Measurements from ENCODE around the gene DCAKD. TPM values are rescaled to one million over a fixed set of nuclear protein-coding genes. Genes with fewer than 3 reads are reported as not detected.

DCAKD gene
- total and polyA plus RNA-seq, 12 donors = 21.1 to 46.2 (median 31.9) TPM

DNA sequence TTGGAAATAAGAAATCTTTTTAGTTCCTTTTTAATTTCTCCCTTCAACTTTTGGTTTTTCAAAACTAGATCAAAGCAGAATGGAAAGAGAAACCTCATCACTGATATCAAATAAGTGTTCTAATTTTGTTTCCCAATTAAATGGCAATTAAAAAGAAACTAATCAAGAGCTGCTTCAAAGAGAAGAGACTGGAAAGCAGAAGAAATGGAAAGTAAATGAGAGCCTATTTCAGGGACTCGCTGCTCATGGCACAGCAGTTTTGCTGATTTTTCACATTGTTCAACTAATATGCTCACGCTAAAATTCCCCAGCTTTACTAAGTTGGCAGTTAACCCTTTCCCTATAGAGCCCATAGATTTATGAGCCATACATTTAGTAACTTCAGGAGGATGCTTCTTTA, 16.2 kb upstream of the DCAKD start:
- Histone ChIP-seq H3K4me3 (no peak overlapping the region), H3K36me3 (peaks cover 0 to 54% (median 16%) of the 10 kb centered on the region in 9 donors), H3K27ac (peak overlapping the region in 1 of 10 donors; percentile 20), H3K9me3 (no peaks in the 10 kb centered on the region), H3K4me1 (peaks cover 6 to 70% (median 43%) of the 10 kb centered on the region in 9 donors), H3K27me3 (no peaks in the 10 kb centered on the region)
- DNase-seq (no peak), ATAC-seq (no peak)
- WGBS, 2 donors = 83 to 86% methylated on average over 2 of the region's 2 CpGs
- TF ChIP-seq, protein P1, sequence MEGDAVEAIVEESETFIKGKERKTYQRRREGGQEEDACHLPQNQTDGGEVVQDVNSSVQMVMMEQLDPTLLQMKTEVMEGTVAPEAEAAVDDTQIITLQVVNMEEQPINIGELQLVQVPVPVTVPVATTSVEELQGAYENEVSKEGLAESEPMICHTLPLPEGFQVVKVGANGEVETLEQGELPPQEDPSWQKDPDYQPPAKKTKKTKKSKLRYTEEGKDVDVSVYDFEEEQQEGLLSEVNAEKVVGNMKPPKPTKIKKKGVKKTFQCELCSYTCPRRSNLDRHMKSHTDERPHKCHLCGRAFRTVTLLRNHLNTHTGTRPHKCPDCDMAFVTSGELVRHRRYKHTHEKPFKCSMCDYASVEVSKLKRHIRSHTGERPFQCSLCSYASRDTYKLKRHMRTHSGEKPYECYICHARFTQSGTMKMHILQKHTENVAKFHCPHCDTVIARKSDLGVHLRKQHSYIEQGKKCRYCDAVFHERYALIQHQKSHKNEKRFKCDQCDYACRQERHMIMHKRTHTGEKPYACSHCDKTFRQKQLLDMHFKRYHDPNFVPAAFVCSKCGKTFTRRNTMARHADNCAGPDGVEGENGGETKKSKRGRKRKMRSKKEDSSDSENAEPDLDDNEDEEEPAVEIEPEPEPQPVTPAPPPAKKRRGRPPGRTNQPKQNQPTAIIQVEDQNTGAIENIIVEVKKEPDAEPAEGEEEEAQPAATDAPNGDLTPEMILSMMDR (IDR thresholded peaks at IDR 0.05) = no peak
- intact Hi-C loops (cut with DNase I) = no loop called here

DNA sequence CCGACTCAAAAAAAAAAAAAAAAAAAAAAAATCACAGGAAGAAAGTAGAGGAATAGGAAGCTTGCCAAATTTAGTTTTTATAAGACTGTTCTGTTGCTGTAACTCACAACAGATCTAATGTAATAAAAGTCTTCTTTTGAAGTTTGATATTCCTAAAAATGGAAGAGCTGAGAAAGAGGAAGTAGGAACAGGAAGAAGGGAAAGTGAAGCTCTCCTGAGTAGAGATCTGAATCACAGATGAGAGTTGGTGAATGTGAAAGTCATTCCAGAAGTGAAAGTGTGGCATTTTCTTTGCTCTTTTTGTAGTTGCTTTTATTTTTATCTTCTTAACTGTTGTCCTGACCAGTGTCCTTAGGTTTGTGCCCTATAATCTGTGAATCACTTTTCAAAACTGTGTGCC, 11.8 kb upstream of the DCAKD start:
- H3K9me3 ChIP-seq = no peaks in the 10 kb centered on the region
- peaks cover 0 to 24% (median 7%) of the 10 kb centered on the region in 9 donors for H3K36me3 ChIP-seq
- TF ChIP-seq, protein P1 (IDR thresholded peaks at IDR 0.05) = no peak
- intact Hi-C loops (cut with DNase I) = loop anchor here in 1 of 10 donors (5.0 kb wide), 1 partner anchor 69 kb away; the partner anchor contains the start of gene PLCD3
- H3K4me1 ChIP-seq = peaks cover 19 to 79% (median 58%) of the 10 kb centered on the region in 9 donors
- ATAC-seq = no peak
- no peak for DNase-seq
- WGBS, 2 donors = 60 to 73% methylated on average over 1 of the region's 1 CpG
- H3K27ac ChIP-seq = peak overlapping the region in 1 of 10 donors; percentile 45
- H3K27me3 ChIP-seq = no peaks in the 10 kb centered on the region
- H3K4me3 ChIP-seq = peak overlapping the region in 1 of 10 donors; percentile 83

DNA sequence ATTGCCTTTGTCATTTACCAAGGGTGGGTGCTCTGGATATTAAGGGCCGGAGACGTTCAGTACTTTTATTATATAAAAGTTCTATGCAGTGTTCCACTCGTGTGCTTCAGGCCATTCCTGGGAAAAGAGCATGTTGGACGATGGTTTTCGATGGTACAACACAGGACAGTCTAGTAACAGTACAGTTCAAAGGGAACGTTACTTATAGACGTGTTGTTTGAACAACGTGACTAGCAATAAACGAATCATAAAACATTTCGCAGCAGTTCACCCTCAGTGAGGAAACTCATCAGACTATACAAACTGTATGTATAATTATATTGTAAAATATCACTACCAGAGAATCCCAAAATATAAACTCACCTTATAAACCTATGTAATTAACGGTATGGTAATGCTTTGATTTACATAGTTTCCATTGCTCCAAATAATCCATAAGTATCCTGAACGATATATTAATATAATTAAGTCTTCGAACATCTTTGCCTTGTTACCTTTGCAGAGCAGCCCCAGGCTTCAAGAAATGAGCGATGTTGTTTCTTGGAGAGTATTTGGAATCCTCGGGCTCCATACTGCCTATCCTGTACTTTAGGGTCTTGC, 10.3 kb upstream of the DCAKD start:
- H3K4me1 ChIP-seq = peaks cover 19 to 66% (median 53%) of the 10 kb centered on the region in 9 donors
- intact Hi-C loops (cut with DNase I) = loop anchor here in 2 of 10 donors (1.0 to 5.0 kb wide), 2 partner anchors 10 to 71 kb away; partner anchors contain the start of genes DCAKD (in 1 of the 2) and PLCD3 (in 1 of the 2)
- TF ChIP-seq, protein P1 (IDR thresholded peaks at IDR 0.05) = no peak
- peak overlapping the region; percentile 56 to 93 (median 70) for H3K4me3 ChIP-seq
- H3K27ac ChIP-seq = peak overlapping the region; percentile 82 to 97 (median 92)
- peaks cover 0 to 17% (median 0%) of the 10 kb centered on the region in 9 donors for H3K36me3 ChIP-seq
- no peaks in the 10 kb centered on the region for H3K9me3 ChIP-seq
- no peaks in the 10 kb centered on the region for H3K27me3 ChIP-seq
- no peak for ATAC-seq
- WGBS, 2 donors = 11 to 14% methylated on average over 15 of the region's 15 CpGs
- DNase-seq = no peak

DNA sequence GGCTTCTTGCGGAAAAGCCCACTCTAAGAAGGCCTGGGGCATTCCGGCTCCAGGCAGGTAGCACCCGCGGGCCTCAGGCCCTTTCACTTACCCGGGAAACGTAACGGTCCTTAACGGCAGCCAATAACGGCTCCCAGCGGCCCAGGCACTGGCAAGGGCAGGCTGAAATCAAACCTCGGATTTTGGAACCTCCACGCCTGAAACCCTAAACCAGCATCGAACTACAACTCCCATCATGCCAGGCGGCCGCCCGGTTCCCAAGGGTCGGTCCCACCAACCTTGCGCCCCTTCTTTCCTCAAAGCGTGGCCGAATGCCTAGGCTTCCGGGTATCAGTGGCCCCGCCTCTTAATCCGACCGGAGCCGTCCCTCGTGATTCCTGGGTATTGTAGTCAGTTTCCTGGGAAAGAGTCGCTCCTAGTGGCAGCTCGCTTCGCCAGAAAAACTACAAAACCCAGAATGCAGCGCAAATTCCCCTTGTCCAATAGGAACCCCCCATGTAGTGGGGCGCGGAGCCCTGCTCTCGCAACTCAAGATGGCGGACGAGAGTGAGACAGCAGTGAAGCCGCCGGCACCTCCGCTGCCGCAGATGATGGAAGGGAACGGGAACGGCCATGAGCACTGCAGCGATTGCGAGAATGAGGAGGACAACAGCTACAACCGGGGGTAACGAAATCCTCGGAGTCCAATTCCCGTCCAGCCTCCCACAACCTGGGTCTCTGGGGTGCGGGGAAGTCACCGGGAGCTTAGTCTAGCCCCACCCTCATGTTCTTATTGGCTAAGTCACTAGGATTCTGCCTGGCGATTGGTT, 9.6 kb upstream of the DCAKD start, which contains the start of gene NMT1:
TSS of gene NMT1 (plus strand) at position 521 of the 809 bp plus-strand sequence. CDS start at position 534, 13 bp downstream.
- peaks cover 19 to 59% (median 47%) of the 10 kb centered on the region in 9 donors for H3K4me1 ChIP-seq
- intact Hi-C loops (cut with DNase I) = loop anchor here in 3 of 10 donors (1.0 to 5.0 kb wide), 3 partner anchors 9 to 71 kb away; partner anchors contain the start of genes DCAKD (in 1 of the 3) and PLCD3 (in 1 of the 3)
- 0% methylated on average over 50 of the region's 50 CpGs for WGBS, 2 donors
- peak within 1 kb of the TSS; percentile 56 to 93 (median 70) for H3K4me3 ChIP-seq
- DNase-seq (peak; percentile 95 to 99), ATAC-seq (peak; percentile 97 to 99 (median 98))
- peaks cover 0 to 17% (median 0%) of the 10 kb centered on the region in 9 donors for H3K36me3 ChIP-seq
- H3K9me3 ChIP-seq = no peaks in the 10 kb centered on the region
- peak within 1 kb of the TSS; percentile 82 to 97 (median 92) for H3K27ac ChIP-seq
- H3K27me3 ChIP-seq = no peaks in the 10 kb centered on the region
- TF ChIP-seq, protein P1 (IDR thresholded peaks at IDR 0.05) = peak in 3 of 9 donors; percentile 8 to 22 (median 13)
